SK-N-SH treated with all-trans-retinoic acid at 6 μM for 48 hours (cell line): ENCODE results near the gene OR7G3.

Experiments used
- ATAC-seq: fragments of 200-7000 bp; cut with Tn5 transposase; 3 replicates; pipeline ENCODE4 v1.9.1; 2020; ENCODE audit warnings: mild to moderate bottlenecking, moderate library complexity
- ARNTL ChIP-seq: fragments of 450-650 bp; formaldehyde crosslinking; IDR thresholded peaks from 2 replicates; pipeline ENCODE4 v1.5.0; 2020; ENCODE audit warnings: low read depth, mild to moderate bottlenecking, moderate library complexity, borderline replicate concordance
- BACH2 ChIP-seq: fragments of 250-450 bp; sonication (Bioruptor Pico); IDR thresholded peaks from 2 replicates; pipeline ENCODE4 v1.9.0; 2021; ENCODE audit warnings: mild to moderate bottlenecking, borderline replicate concordance
- CSDC2 ChIP-seq: fragments of 250-450 bp; sonication (Bioruptor Pico); IDR thresholded peaks from 2 replicates; pipeline ENCODE4 v1.5.0; 2020; ENCODE audit warnings: mild to moderate bottlenecking, moderate library complexity
- ESRRG ChIP-seq: fragments of 250-450 bp; sonication (Bioruptor Pico); IDR thresholded peaks from 2 replicates; pipeline ENCODE4 v1.6.1; 2021; ENCODE audit warnings: mild to moderate bottlenecking
- GLIS3 ChIP-seq: fragments of 250-450 bp; sonication (Bioruptor Pico); IDR thresholded peaks from 2 replicates; pipeline ENCODE4 v1.5.0; 2020; ENCODE audit warnings: mild to moderate bottlenecking, moderate library complexity
- ISL1 ChIP-seq: fragments of 250-450 bp; sonication (Bioruptor Pico); IDR thresholded peaks from 2 replicates; pipeline ENCODE4 v2.1.2; 2022; ENCODE audit warnings: mild to moderate bottlenecking, moderate library complexity
- OSR1 ChIP-seq: fragments of 250-450 bp; sonication (Bioruptor Pico); IDR thresholded peaks from 2 replicates; pipeline ENCODE4 v1.8.0; 2022; ENCODE audit warnings: moderate library complexity, mild to moderate bottlenecking, inconsistent platforms
- PPARA ChIP-seq: fragments of 250-450 bp; sonication (Bioruptor Pico); IDR thresholded peaks from 2 replicates; pipeline ENCODE4 v1.5.0; 2020; ENCODE audit warnings: mild to moderate bottlenecking, borderline replicate concordance
- SNAI2 ChIP-seq: fragments of 250-450 bp; sonication (Bioruptor Pico); IDR thresholded peaks from 2 replicates; pipeline ENCODE4 v1.5.0; 2020; ENCODE audit warnings: mild to moderate bottlenecking, moderate library complexity
- TCF4 ChIP-seq: fragments of 250-450 bp; sonication (Bioruptor Pico); IDR thresholded peaks from 2 replicates; pipeline ENCODE4 v1.8.0; 2021; ENCODE audit warnings: mild to moderate bottlenecking, moderate library complexity, borderline replicate concordance
- TOX ChIP-seq: fragments of 250-450 bp; sonication (Bioruptor Pico); IDR thresholded peaks from 2 replicates; pipeline ENCODE4 v1.8.0; 2021; ENCODE audit warnings: mild to moderate bottlenecking, moderate library complexity, borderline replicate concordance
- ZC3H10 ChIP-seq: fragments of 250-450 bp; sonication (Bioruptor Pico); IDR thresholded peaks from 2 replicates; pipeline ENCODE4 v1.5.1; 2021; ENCODE audit warnings: mild to moderate bottlenecking, moderate library complexity
- ZFP3 ChIP-seq: fragments of 250-450 bp; sonication (Bioruptor Pico); IDR thresholded peaks from 2 replicates; pipeline ENCODE4 v1.5.0; 2020; ENCODE audit warnings: mild to moderate bottlenecking, moderate library complexity
- ZFP30 ChIP-seq: fragments of 450-650 bp; formaldehyde crosslinking; IDR thresholded peaks from 2 replicates; pipeline ENCODE4 v1.5.0; 2022; ENCODE audit warnings: mild to moderate bottlenecking, moderate library complexity
- ZNF565 ChIP-seq: fragments of 450-650 bp; formaldehyde crosslinking; conservative IDR thresholded peaks from 2 replicates; pipeline ENCODE4 v1.5.0; 2020; ENCODE audit warnings: low read depth, mild to moderate bottlenecking, moderate library complexity
- ZNF70 ChIP-seq: fragments of 450-650 bp; formaldehyde crosslinking; IDR thresholded peaks from 2 replicates; pipeline ENCODE4 v1.5.0; 2020; ENCODE audit warnings: mild to moderate bottlenecking, moderate library complexity
- ZNF8 ChIP-seq: fragments of 450-650 bp; formaldehyde crosslinking; IDR thresholded peaks from 2 replicates; pipeline ENCODE4 v1.5.0; 2020; ENCODE audit warnings: mild to moderate bottlenecking, moderate library complexity
- TF ChIP-seq, protein P1 (sequence below): fragments of 250-450 bp; sonication (Bioruptor Pico); IDR thresholded peaks from 2 replicates; pipeline ENCODE4 v1.8.0; 2020; ENCODE audit warnings: mild to moderate bottlenecking, moderate library complexity, borderline replicate concordance
- TF ChIP-seq, protein P2 (sequence below): fragments of 250-450 bp; sonication (Bioruptor Pico); IDR thresholded peaks from 2 replicates; pipeline ENCODE4 v1.5.1; 2021; ENCODE audit warnings: mild to moderate bottlenecking, moderate library complexity
- TF ChIP-seq, protein P3 (sequence below): fragments of 250-450 bp; sonication (Bioruptor Pico); IDR thresholded peaks from 2 replicates; pipeline ENCODE4 v1.5.0; 2020; ENCODE audit warnings: mild to moderate bottlenecking, moderate library complexity
- TF ChIP-seq, protein P4 (sequence below): fragments of 250-450 bp; sonication (Bioruptor Pico); IDR thresholded peaks from 2 replicates; pipeline ENCODE4 v1.5.1; 2020; ENCODE audit warnings: low read depth, mild to moderate bottlenecking, moderate library complexity
- TF ChIP-seq, protein P5 (sequence below): fragments of 250-450 bp; sonication (Bioruptor Pico); IDR thresholded peaks from 2 replicates; pipeline ENCODE4 v1.8.0; 2021; ENCODE audit warnings: low read depth, mild to moderate bottlenecking, moderate library complexity, borderline replicate concordance

Gene OR7G3

DNA sequence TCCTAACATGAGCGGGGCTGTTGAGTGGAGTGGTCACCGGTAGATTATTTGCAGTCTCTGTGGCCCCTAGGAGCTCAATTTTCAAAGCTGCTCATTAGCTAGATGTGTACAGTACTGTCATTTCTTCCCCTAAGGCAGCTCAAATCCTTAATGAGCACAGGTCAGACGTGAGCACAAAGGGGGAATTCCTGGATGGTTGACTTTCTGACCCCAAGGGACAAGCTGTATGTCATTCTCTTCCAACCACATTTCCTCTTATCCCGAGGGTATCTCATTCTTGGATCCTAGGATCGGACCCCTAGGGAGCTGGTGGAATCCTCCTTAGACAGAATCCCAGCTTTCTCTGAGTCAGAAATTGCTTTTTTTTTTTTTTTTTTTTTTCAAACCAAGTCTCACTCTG, 5.7 kb upstream of the OR7G3 start:
- no peak for ATAC-seq
- TF ChIP-seq ZFP3 (CRISPR knock-in tag) (no peak), ZNF70 (CRISPR knock-in tag) (no peak), ZNF8 (no peak), ZC3H10 (no peak)
- TF ChIP-seq, protein P1, sequence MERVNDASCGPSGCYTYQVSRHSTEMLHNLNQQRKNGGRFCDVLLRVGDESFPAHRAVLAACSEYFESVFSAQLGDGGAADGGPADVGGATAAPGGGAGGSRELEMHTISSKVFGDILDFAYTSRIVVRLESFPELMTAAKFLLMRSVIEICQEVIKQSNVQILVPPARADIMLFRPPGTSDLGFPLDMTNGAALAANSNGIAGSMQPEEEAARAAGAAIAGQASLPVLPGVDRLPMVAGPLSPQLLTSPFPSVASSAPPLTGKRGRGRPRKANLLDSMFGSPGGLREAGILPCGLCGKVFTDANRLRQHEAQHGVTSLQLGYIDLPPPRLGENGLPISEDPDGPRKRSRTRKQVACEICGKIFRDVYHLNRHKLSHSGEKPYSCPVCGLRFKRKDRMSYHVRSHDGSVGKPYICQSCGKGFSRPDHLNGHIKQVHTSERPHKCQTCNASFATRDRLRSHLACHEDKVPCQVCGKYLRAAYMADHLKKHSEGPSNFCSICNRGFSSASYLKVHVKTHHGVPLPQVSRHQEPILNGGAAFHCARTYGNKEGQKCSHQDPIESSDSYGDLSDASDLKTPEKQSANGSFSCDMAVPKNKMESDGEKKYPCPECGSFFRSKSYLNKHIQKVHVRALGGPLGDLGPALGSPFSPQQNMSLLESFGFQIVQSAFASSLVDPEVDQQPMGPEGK, result no peak
- TF ChIP-seq, all 23 proteins: peak for 0

DNA sequence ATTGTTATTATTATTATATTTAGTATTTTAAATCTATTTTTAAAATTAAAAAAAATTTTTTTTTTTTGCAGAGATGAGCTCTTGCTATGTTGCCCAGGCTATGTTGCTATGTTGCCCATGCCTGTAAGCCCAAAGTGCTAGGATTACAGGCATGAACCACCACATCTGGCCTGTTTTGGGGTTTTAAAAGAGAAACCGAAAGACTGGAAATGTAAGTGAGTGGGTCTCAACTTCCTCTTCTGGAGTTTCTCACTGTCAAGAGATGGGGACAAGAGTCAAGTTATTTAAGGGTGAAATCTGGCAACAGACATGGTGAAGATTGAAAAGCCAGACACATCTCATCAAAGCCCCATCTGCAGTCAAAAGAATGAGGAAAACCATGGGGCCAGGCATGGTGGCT, 4.2 kb upstream of the OR7G3 start:
- ATAC-seq, result no peak
- TF ChIP-seq ARNTL (CRISPR knock-in tag), result no peak
- TF ChIP-seq GLIS3 (CRISPR knock-in tag), result no peak
- no peak for TF ChIP-seq ZNF8
- TF ChIP-seq, protein P2, sequence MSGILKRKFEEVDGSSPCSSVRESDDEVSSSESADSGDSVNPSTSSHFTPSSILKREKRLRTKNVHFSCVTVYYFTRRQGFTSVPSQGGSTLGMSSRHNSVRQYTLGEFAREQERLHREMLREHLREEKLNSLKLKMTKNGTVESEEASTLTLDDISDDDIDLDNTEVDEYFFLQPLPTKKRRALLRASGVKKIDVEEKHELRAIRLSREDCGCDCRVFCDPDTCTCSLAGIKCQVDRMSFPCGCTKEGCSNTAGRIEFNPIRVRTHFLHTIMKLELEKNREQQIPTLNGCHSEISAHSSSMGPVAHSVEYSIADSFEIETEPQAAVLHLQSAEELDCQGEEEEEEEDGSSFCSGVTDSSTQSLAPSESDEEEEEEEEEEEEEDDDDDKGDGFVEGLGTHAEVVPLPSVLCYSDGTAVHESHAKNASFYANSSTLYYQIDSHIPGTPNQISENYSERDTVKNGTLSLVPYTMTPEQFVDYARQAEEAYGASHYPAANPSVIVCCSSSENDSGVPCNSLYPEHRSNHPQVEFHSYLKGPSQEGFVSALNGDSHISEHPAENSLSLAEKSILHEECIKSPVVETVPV, result no peak
- TF ChIP-seq, protein P3, sequence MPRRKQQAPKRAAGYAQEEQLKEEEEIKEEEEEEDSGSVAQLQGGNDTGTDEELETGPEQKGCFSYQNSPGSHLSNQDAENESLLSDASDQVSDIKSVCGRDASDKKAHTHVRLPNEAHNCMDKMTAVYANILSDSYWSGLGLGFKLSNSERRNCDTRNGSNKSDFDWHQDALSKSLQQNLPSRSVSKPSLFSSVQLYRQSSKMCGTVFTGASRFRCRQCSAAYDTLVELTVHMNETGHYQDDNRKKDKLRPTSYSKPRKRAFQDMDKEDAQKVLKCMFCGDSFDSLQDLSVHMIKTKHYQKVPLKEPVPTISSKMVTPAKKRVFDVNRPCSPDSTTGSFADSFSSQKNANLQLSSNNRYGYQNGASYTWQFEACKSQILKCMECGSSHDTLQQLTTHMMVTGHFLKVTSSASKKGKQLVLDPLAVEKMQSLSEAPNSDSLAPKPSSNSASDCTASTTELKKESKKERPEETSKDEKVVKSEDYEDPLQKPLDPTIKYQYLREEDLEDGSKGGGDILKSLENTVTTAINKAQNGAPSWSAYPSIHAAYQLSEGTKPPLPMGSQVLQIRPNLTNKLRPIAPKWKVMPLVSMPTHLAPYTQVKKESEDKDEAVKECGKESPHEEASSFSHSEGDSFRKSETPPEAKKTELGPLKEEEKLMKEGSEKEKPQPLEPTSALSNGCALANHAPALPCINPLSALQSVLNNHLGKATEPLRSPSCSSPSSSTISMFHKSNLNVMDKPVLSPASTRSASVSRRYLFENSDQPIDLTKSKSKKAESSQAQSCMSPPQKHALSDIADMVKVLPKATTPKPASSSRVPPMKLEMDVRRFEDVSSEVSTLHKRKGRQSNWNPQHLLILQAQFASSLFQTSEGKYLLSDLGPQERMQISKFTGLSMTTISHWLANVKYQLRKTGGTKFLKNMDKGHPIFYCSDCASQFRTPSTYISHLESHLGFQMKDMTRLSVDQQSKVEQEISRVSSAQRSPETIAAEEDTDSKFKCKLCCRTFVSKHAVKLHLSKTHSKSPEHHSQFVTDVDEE (CRISPR knock-in tag), result no peak
- no peak for TF ChIP-seq BACH2
- no peak for TF ChIP-seq ZNF70 (CRISPR knock-in tag)
- TF ChIP-seq, protein P1, result no peak
- no peak for TF ChIP-seq ZFP3 (CRISPR knock-in tag)
- no peak for TF ChIP-seq ZFP30 (CRISPR knock-in tag)
- TF ChIP-seq ESRRG (CRISPR knock-in tag), result no peak
- TF ChIP-seq, protein P4, sequence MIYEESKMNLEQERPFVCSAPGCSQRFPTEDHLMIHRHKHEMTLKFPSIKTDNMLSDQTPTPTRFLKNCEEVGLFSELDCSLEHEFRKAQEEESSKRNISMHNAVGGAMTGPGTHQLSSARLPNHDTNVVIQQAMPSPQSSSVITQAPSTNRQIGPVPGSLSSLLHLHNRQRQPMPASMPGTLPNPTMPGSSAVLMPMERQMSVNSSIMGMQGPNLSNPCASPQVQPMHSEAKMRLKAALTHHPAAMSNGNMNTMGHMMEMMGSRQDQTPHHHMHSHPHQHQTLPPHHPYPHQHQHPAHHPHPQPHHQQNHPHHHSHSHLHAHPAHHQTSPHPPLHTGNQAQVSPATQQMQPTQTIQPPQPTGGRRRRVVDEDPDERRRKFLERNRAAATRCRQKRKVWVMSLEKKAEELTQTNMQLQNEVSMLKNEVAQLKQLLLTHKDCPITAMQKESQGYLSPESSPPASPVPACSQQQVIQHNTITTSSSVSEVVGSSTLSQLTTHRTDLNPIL (CRISPR knock-in tag), result no peak
- no peak for TF ChIP-seq ISL1
- TF ChIP-seq ZNF565 (CRISPR knock-in tag), result no peak
- TF ChIP-seq, all 23 proteins: peak for 0

DNA sequence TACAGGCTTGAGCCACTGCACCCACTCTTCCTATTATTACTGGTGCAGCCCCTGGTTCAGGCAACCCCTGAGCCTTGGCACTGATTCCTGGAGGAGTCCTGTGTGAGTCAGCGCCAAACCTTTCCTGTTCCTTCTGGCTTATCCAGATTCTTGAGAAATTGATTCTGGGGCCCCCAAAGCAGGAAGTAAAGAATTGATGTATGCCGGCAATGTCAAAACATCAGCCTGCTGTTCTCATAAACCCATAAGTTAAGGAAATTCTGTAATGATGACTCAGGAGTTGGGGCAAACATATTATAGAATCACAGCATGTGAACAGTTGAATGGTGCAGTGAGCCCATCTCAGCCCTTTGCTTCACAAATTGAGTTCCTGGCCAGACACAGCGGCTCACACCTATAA, 1.4 kb upstream of the OR7G3 start:
- ATAC-seq, result no peak; the same call in 2 of the 3 replicates
- no peak for TF ChIP-seq ZC3H10
- TF ChIP-seq ESRRG (CRISPR knock-in tag), result no peak
- TF ChIP-seq ZNF70 (CRISPR knock-in tag), result no peak
- TF ChIP-seq CSDC2, result no peak
- no peak for TF ChIP-seq SNAI2 (CRISPR knock-in tag)
- TF ChIP-seq, protein P3 (CRISPR knock-in tag), result no peak
- TF ChIP-seq ZNF565 (CRISPR knock-in tag), result no peak
- no peak for TF ChIP-seq OSR1 (CRISPR knock-in tag)
- no peak for TF ChIP-seq ARNTL (CRISPR knock-in tag)
- TF ChIP-seq, protein P1, result no peak
- TF ChIP-seq TOX, result no peak
- no peak for TF ChIP-seq ZNF8
- no peak for TF ChIP-seq ZFP3 (CRISPR knock-in tag)
- no peak for TF ChIP-seq PPARA (CRISPR knock-in tag)
- no peak for TF ChIP-seq TCF4 (CRISPR knock-in tag)
- TF ChIP-seq, protein P5, sequence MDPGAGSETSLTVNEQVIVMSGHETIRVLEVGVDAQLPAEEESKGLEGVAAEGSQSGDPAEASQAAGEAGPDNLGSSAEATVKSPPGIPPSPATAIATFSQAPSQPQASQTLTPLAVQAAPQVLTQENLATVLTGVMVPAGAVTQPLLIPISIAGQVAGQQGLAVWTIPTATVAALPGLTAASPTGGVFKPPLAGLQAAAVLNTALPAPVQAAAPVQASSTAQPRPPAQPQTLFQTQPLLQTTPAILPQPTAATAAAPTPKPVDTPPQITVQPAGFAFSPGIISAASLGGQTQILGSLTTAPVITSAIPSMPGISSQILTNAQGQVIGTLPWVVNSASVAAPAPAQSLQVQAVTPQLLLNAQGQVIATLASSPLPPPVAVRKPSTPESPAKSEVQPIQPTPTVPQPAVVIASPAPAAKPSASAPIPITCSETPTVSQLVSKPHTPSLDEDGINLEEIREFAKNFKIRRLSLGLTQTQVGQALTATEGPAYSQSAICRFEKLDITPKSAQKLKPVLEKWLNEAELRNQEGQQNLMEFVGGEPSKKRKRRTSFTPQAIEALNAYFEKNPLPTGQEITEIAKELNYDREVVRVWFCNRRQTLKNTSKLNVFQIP (CRISPR knock-in tag), result no peak
